K562 (cell line): ENCODE data around the gene CPTP. TPM values are rescaled to one million over a fixed set of nuclear protein-coding genes. Genes with fewer than 3 reads are reported as not detected.

Experiments used
- CBFA2T2 ChIP-seq: fragments of 450-650 bp; conservative IDR thresholded peaks from 2 replicates; pipeline ENCODE4 v1.6.1; 2017; ENCODE audit warnings: mild to moderate bottlenecking
- CXXC5 ChIP-seq: fragments of 250-450 bp; sonication (Bioruptor Pico); IDR thresholded peaks from 2 replicates; pipeline ENCODE4 v1.8.0; 2022; ENCODE audit warnings: inconsistent platforms, mild to moderate bottlenecking, moderate library complexity
- DNMT1 ChIP-seq: fragments of 450-650 bp; IDR thresholded peaks from 2 replicates; pipeline ENCODE4 v1.6.1; 2016; ENCODE audit warnings: antibody characterized with exemption, mild to moderate bottlenecking
- MLX ChIP-seq, 2 experiments: fragments of 450-650 bp in 1 of 2; sonication (generic) in 1 of 2; formaldehyde crosslinking; conservative IDR thresholded peaks; 2 replicates each; pipeline versions ENCODE4 v1.4.0 to v1.8.1; 2020 to 2022; ENCODE audit warnings: mild to moderate bottlenecking in 1 of 2, missing genetic modification reagents in 1 of 2
- PTRF ChIP-seq: fragments of 450-650 bp; IDR thresholded peaks from 2 replicates; pipeline ENCODE4 v1.6.1; 2016; ENCODE audit warnings: mild to moderate bottlenecking, missing genetic modification characterization, missing compliant biosample characterization
- TCFL5 ChIP-seq: fragments of 250-450 bp; sonication (Bioruptor Pico); conservative IDR thresholded peaks from 2 replicates; pipeline ENCODE4 v1.6.1; 2021; ENCODE audit warnings: mild to moderate bottlenecking, moderate library complexity, matching md5 sums
- THRA ChIP-seq: fragments of 450-650 bp; IDR thresholded peaks from 2 replicates; pipeline ENCODE4 v1.6.1; 2017; ENCODE audit warnings: mild to moderate bottlenecking, moderate library complexity
- TRIM28 ChIP-seq: fragments of 450-650 bp; IDR thresholded peaks from 2 replicates; pipeline ENCODE4 v1.6.1; 2017
- ZBTB12 ChIP-seq: fragments of 250-450 bp; sonication (Bioruptor Pico); IDR thresholded peaks from 2 replicates; pipeline ENCODE4 v1.4.0; 2020
- polyA plus RNA-seq, 8 experiments: library from polyadenylated mRNA; depleted of rRNA in 4 of 8; stranded (reverse) in 5 of 8; unstranded in 3 of 8; fragments of >200 nt; fragmentation: Nextera tagmentation in 2 of 8; fragmentation: Illumina TruSeq in 1 of 8; extraction: Ambion mirVana in 2 of 8; extraction: Trizol in 1 of 8; gene quantifications; 2 replicates each; pipeline versions ENCODE4 v1.2.1 to v1.2.3, GENCODE V29; 2011 to 2014; ENCODE audit warnings: inconsistent platforms in 1 of 8, missing spikeins in 1 of 8
- total RNA-seq, 7 experiments: library from RNA; depleted of rRNA in 6 of 7; stranded (reverse); fragments of >200 nt in 6 of 7; fragmentation: Illumina TruSeq in 2 of 7; extraction: Trizol in 2 of 7; gene quantifications; 2 replicates each; pipeline versions ENCODE4 v1.2.1 to v1.2.3, GENCODE V29; 2011 to 2021; ENCODE audit warnings: low replicate concordance in 1 of 7
- TF ChIP-seq, protein P1 (sequence below), 2 experiments: fragments of 150-350 bp in 1 of 2; IDR thresholded peaks; 2 replicates each; pipeline ENCODE4 v1.6.1; 2012 to 2016; ENCODE audit warnings: low read depth in 2 of 2, low read length in 2 of 2, mild to moderate bottlenecking in 1 of 2, moderate library complexity in 1 of 2
- TF ChIP-seq, protein P2 (sequence below), 2 experiments: fragments of 450-650 bp; IDR thresholded peaks; 2 replicates each; pipeline ENCODE4 v1.6.1; 2016; ENCODE audit warnings: mild to moderate bottlenecking in 2 of 2, borderline replicate concordance in 1 of 2, low read depth in 1 of 2, moderate library complexity in 1 of 2

Gene CPTP
- total and polyA plus RNA-seq, 9 of the 15 experiments (the other 6 are each of a cell fraction or from before 2014, with no cell fraction given), result 0.11 to 25.8 (median 3.5) TPM

DNA sequence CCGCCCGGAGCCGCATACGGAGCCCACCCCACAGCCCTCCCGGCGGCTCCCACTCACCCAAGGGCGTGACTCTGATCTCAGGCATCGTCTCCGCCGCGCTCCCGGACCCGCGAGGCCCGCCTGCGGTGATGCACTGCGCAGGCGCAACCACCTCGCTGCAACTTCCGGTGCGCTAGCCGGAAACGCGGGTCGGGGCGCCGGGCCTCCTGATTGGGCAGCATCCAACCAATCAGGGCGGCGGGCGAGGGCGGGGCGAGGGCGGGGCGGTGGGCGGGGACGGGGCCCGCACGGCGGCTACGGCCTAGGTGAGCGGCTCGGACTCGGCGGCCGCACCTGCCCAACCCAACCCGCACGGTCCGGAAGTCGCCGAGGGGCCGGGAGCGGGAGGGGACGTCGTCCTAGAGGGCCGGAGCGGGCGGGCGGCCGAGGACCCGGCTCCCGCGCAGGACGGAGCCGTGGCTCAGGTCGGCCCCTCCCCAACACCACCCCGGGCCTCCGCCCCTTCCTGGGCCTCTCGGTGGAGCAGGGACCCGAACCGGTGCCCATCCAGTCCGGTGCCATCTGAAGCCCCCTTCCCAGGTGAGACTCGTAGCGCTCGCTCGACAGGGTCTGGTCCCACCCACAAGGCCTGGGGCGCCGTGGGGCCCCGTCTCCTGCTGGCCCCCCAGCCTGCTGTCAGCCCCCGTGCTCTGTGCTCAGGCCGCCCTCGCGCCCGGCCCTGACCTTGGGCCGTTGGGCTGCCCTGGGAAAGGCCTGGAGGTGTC, at the start of gene CPTP, which contains the start of gene INTS11 (continued):
- TF ChIP-seq THRA (no peak), TCFL5 (CRISPR knock-in tag) (no peak), PTRF (tag) (no peak), DNMT1 (no peak), ZBTB12 (CRISPR knock-in tag) (no peak), MLX (CRISPR knock-in tag; conservative IDR thresholded peaks at IDR 0.05) (no peak), TRIM28 (no peak), CBFA2T2 (no peak), CXXC5 (CRISPR knock-in tag) (peak; percentile 73)
- TF ChIP-seq, protein P1, sequence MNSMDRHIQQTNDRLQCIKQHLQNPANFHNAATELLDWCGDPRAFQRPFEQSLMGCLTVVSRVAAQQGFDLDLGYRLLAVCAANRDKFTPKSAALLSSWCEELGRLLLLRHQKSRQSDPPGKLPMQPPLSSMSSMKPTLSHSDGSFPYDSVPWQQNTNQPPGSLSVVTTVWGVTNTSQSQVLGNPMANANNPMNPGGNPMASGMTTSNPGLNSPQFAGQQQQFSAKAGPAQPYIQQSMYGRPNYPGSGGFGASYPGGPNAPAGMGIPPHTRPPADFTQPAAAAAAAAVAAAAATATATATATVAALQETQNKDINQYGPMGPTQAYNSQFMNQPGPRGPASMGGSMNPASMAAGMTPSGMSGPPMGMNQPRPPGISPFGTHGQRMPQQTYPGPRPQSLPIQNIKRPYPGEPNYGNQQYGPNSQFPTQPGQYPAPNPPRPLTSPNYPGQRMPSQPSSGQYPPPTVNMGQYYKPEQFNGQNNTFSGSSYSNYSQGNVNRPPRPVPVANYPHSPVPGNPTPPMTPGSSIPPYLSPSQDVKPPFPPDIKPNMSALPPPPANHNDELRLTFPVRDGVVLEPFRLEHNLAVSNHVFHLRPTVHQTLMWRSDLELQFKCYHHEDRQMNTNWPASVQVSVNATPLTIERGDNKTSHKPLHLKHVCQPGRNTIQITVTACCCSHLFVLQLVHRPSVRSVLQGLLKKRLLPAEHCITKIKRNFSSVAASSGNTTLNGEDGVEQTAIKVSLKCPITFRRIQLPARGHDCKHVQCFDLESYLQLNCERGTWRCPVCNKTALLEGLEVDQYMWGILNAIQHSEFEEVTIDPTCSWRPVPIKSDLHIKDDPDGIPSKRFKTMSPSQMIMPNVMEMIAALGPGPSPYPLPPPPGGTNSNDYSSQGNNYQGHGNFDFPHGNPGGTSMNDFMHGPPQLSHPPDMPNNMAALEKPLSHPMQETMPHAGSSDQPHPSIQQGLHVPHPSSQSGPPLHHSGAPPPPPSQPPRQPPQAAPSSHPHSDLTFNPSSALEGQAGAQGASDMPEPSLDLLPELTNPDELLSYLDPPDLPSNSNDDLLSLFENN (IDR thresholded peaks at IDR 0.05; ENCODE audit: low read depth in 2 of 2, low read length in 2 of 2), result no peak
- TF ChIP-seq, protein P2, sequence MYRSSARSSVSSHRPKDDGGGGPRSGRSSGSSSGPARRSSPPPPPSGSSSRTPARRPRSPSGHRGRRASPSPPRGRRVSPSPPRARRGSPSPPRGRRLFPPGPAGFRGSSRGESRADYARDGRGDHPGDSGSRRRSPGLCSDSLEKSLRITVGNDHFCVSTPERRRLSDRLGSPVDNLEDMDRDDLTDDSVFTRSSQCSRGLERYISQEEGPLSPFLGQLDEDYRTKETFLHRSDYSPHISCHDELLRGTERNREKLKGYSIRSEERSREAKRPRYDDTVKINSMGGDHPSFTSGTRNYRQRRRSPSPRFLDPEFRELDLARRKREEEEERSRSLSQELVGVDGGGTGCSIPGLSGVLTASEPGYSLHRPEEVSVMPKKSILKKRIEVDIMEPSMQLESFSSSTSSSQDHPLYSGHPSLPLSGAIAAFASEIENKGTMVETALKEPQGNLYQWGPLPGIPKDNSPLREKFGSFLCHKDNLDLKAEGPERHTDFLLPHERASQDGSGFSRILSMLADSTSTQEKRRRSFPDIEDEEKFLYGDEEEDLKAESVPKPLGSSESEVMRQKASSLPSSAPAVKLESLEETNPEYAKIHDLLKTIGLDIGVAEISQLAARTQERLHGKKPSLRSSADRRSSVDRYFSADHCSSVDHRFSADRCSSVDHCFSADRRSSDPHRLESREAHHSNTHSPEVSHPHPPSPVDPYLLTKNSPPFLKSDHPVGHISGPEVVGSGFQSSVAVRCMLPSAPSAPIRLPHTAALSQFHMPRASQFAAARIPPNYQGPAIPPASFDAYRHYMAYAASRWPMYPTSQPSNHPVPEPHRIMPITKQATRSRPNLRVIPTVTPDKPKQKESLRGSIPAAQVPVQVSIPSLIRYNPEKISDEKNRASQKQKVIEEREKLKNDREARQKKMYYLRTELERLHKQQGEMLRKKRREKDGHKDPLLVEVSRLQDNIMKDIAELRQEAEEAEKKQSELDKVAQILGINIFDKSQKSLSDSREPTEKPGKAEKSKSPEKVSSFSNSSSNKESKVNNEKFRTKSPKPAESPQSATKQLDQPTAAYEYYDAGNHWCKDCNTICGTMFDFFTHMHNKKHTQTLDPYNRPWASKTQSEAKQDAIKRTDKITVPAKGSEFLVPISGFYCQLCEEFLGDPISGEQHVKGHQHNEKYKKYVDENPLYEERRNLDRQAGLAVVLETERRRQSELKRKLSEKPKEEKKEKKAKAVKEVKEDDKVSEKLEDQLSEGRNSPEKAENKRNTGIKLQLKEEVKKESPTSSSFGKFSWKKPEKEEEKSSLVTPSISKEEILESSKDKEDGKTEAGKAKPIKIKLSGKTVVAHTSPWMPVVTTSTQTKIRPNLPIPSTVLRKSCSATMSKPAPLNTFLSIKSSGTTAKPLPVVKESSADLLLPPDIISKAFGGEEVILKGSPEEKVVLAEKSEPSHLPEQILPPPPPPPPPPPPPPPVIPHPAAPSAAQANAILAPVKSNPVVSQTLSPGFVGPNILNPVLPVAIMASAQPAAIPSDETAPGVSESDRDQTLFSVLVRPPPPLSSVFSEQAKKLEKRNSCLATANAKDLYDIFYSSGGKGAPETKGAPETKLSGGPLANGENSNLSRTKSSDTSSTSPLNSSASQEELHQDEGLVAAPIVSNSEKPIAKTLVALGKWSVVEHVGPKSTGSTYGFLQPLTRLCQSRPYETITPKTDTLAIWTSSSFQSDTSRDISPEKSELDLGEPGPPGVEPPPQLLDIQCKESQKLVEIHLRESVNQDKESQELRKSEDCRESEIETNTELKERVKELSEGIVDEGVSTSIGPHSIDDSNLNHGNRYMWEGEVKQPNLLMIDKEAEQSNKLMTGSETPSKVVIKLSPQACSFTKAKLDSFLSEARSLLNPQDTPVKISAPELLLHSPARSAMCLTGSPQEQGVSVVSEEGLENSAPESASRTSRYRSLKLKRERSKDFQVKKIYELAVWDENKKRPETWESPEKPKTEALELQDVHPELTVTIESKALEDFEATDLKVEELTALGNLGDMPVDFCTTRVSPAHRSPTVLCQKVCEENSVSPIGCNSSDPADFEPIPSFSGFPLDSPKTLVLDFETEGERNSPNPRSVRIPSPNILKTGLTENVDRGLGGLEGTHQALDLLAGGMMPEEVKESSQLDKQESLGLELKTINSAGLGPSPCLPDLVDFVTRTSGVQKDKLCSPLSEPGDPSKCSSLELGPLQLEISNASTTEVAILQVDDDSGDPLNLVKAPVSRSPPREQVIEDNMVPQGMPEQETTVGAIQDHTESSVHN (IDR thresholded peaks at IDR 0.05; ENCODE audit: borderline replicate concordance in 1 of 2, low read depth in 1 of 2), result no peak
